ENCODE results near the gene ITGA7.

Gene ITGA7

DNA sequence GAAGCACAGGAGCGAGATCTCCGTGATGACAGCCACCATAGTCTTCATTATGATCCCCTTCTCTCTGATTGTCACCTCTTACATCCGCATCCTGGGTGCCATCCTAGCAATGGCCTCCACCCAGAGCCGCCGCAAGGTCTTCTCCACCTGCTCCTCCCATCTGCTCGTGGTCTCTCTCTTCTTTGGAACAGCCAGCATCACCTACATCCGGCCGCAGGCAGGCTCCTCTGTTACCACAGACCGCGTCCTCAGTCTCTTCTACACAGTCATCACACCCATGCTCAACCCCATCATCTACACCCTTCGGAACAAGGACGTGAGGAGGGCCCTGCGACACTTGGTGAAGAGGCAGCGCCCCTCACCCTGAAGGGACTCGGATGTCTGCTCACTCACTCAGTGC lies 70.2 kb downstream of the ITGA7 start:
- no peak for DNase-seq

DNA sequence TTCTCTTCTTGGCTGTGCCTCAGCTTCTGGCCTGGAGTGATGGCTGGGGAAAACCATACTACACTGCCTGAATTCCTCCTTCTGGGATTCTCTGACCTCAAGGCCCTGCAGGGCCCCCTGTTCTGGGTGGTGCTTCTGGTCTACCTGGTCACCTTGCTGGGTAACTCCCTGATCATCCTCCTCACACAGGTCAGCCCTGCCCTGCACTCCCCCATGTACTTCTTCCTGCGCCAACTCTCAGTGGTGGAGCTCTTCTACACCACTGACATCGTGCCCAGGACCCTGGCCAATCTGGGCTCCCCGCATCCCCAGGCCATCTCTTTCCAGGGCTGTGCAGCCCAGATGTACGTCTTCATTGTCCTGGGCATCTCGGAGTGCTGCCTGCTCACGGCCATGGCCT lies 70.9 kb downstream of the ITGA7 start, which contains the start of gene OR10P1:
Gene OR10P1 (plus strand): TSS at position 40 of the 400 bp plus-strand sequence. CDS start 0 bp downstream, at position 40.
- DNase-seq: no peak

DNA sequence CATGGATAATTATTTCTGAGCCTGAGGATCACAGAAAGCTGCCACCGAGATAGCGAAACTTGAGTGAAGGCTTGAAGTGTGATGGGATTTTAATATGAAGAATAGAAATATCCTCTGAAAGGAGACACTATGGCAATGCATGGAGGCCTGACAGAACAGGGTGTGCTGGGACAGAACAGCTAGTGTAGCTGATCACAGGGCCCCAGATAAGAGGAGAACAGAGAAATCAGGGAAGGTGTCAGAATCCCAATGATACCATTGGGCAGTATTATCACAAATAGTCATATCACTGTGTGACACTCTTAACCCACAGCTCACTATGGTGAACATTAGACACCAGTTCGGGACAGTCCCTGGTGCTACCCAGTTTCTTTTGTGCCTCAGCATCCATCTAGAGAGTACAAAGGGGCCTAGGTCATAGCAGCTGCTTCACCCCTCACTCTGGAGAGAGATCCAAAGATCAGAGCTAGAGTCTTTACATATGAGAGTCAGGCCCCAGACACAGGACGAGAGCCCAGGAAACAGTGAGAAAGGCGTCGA lies 71.5 kb downstream of the ITGA7 start:
- no peak for DNase-seq
